HepG2 (cell line): ENCODE measurements around the gene SLC44A4. TPM values are rescaled to one million over a fixed set of nuclear protein-coding genes. Genes with fewer than 3 reads are reported as not detected.

Source experiments
- BCL6 ChIP-seq: IDR thresholded peaks from 2 replicates; pipeline ENCODE4 v1.6.1; 2016; ENCODE audit warnings: missing genetic modification reagents, missing compliant biosample characterization
- DPF2 ChIP-seq: sonication (generic); formaldehyde crosslinking; IDR thresholded peaks from 2 replicates; pipeline ENCODE4 v1.4.0; 2020; ENCODE audit warnings: mild to moderate bottlenecking, low read depth, missing genetic modification reagents, borderline replicate concordance
- ELF1 ChIP-seq: sonication (generic); formaldehyde crosslinking; IDR thresholded peaks from 2 replicates; pipeline ENCODE4 v1.4.0; 2020; ENCODE audit warnings: missing genetic modification reagents
- HNRNPL ChIP-seq: fragments of 200-400 bp; formaldehyde crosslinking; IDR thresholded peaks from 2 replicates; pipeline ENCODE4 v1.6.1; 2017; ENCODE audit warnings: mild to moderate bottlenecking, low read depth, low read length
- HOXA9 ChIP-seq: sonication (generic); formaldehyde crosslinking; IDR thresholded peaks from 2 replicates; pipeline ENCODE4 v1.8.1; 2022; ENCODE audit warnings: missing genetic modification reagents, mild to moderate bottlenecking, moderate library complexity, borderline replicate concordance
- KDM1A ChIP-seq: IDR thresholded peaks from 2 replicates; pipeline ENCODE4 v1.6.1; 2016; ENCODE audit warnings: missing compliant biosample characterization
- MAFG ChIP-seq: sonication (generic); formaldehyde crosslinking; IDR thresholded peaks from 2 replicates; pipeline ENCODE4 v1.5.1; 2020; ENCODE audit warnings: mild to moderate bottlenecking, missing genetic modification reagents
- MTF2 ChIP-seq: sonication (generic); formaldehyde crosslinking; IDR thresholded peaks from 2 replicates; pipeline ENCODE4 v1.5.0; 2020; ENCODE audit warnings: missing genetic modification reagents, borderline replicate concordance
- NR2F6 ChIP-seq, 2 experiments: IDR thresholded peaks; 2 replicates each; pipeline ENCODE4 v1.6.1; 2016; ENCODE audit warnings: antibody characterized with exemption in 1 of 2, mild to moderate bottlenecking in 1 of 2
- TAF1 ChIP-seq: sonication (generic); formaldehyde crosslinking; IDR thresholded peaks from 2 replicates; pipeline ENCODE4 v1.4.0; 2020; ENCODE audit warnings: missing genetic modification reagents
- ZFP91 ChIP-seq: sonication (generic); formaldehyde crosslinking; IDR thresholded peaks from 2 replicates; pipeline ENCODE4 v1.9.0; 2022; ENCODE audit warnings: missing genetic modification reagents, mild to moderate bottlenecking, borderline replicate concordance
- ZNF407 ChIP-seq: sonication (generic); formaldehyde crosslinking; IDR thresholded peaks from one replicate; pipeline ENCODE4 v1.5.1; 2020; ENCODE audit warnings: mild to moderate bottlenecking, missing genetic modification reagents; ENCODE audit errors: not compliant biosample characterization
- ZNF451 ChIP-seq: sonication (generic); formaldehyde crosslinking; IDR thresholded peaks from 2 replicates; pipeline ENCODE4 v1.5.0; 2020; ENCODE audit warnings: mild to moderate bottlenecking, missing genetic modification reagents
- ZXDC ChIP-seq: sonication (generic); formaldehyde crosslinking; IDR thresholded peaks from 2 replicates; pipeline ENCODE4 v1.5.0; 2020; ENCODE audit warnings: mild to moderate bottlenecking, missing genetic modification reagents
- polyA plus RNA-seq, 8 experiments: library from polyadenylated mRNA; depleted of rRNA in 3 of 8; stranded (reverse) in 7 of 8; unstranded in 1 of 8; fragments of >200 nt; fragmentation: Illumina TruSeq in 4 of 8; extraction: Trizol in 4 of 8; gene quantifications; 2 replicates each; pipeline versions ENCODE4 v1.2.1 to v1.2.3, GENCODE V29; 2011 to 2016; ENCODE audit warnings: low read depth in 4 of 8, missing spikeins in 1 of 8, mixed read lengths in 1 of 8; ENCODE audit not compliant: insufficient read depth in 1 of 8
- total RNA-seq, 5 experiments: library from RNA; depleted of rRNA; stranded (reverse); fragments of >200 nt; fragmentation: Illumina TruSeq; extraction: Trizol; gene quantifications; 2 replicates each; pipeline ENCODE4 v1.2.3, GENCODE V29; 2016; ENCODE audit warnings: low read depth in 1 of 5

The SLC44A4 gene
- total and polyA plus RNA-seq, 2 of the 13 experiments (the other 11 are each of a cell fraction or from before 2014, with no cell fraction given), result 3.5 to 5.9 TPM

- no peak for TF ChIP-seq HNRNPL
- no peak for TF ChIP-seq BCL6
- TF ChIP-seq TAF1, result no peak
- TF ChIP-seq MAFG (CRISPR knock-in tag), result no peak
- TF ChIP-seq KDM1A, result no peak
- TF ChIP-seq ZFP91, result no peak
- TF ChIP-seq MTF2 (CRISPR knock-in tag), result no peak
- no peak for TF ChIP-seq NR2F6 (IDR thresholded peaks at IDR 0.05)
- TF ChIP-seq NR2F6 (CRISPR knock-in tag; IDR thresholded peaks at IDR 0.05), result no peak
- TF ChIP-seq ZNF451 (CRISPR knock-in tag), result no peak
- 0 out of 2 replicates have a peak, but pooled peaks have one; percentile 19 for TF ChIP-seq ZXDC
- TF ChIP-seq DPF2, result no peak
- no peak for TF ChIP-seq ZNF407 (CRISPR knock-in tag)
- TF ChIP-seq HOXA9 (CRISPR knock-in tag), result no peak
- TF ChIP-seq ELF1 (CRISPR knock-in tag), result no peak
These were observed 21.3 kb upstream of the SLC44A4 start (continued) for GRCh38 chr6:31899882-31900722.
